GM10266 (cell line): ENCODE measurements around the gene NMNAT3.
A peak's percentile ranks its signal among the peaks of the same experiment; 100 is the strongest.

Experiments used
- DNase-seq: peaks from one replicate; pipeline ENCODE4 v3.0.0; 2012; ENCODE audit errors: extremely low spot score
- CTCF ChIP-seq: IDR thresholded peaks from 2 replicates; pipeline ENCODE4 v1.5.1; 2012; ENCODE audit warnings: mild to moderate bottlenecking, low read depth; ENCODE audit not compliant: control insufficient read depth, insufficient read depth; ENCODE audit errors: missing control alignments

The NMNAT3 gene

GRCh38 chr3:139639662-139640061 is 38.1 kb downstream of the NMNAT3 start:
- no peak for TF ChIP-seq CTCF
- DNase-seq, result no peak

- TF ChIP-seq CTCF, result no peak
These were observed 39.3 kb downstream of the NMNAT3 start for GRCh38 chr3:139638518-139638917.

GRCh38 chr3:139636511-139636910 is 41.3 kb downstream of the NMNAT3 start:
- no peak for DNase-seq
- no peak for TF ChIP-seq CTCF

More at GRCh38 chr3:139638518-139638917, 39.3 kb downstream of the NMNAT3 start:
- DNase-seq, result no peak

GRCh38 chr3:139634111-139634635 is 43.6 kb downstream of the NMNAT3 start:
- no peak for TF ChIP-seq CTCF
- no peak for DNase-seq

GRCh38 chr3:139633511-139633910 is 44.3 kb downstream of the NMNAT3 start:
- no peak for DNase-seq
- TF ChIP-seq CTCF, result no peak

GRCh38 chr3:139630542-139630941 is 47.2 kb downstream of the NMNAT3 start:
- no peak for TF ChIP-seq CTCF
- DNase-seq, result no peak

- DNase-seq, result peak; percentile 16
- peak; percentile 33 for TF ChIP-seq CTCF
These were observed 48.7 kb downstream of the NMNAT3 start for GRCh38 chr3:139629033-139629432.
